ENCODE results near the gene AQP12A.

Gene AQP12A

DNA sequence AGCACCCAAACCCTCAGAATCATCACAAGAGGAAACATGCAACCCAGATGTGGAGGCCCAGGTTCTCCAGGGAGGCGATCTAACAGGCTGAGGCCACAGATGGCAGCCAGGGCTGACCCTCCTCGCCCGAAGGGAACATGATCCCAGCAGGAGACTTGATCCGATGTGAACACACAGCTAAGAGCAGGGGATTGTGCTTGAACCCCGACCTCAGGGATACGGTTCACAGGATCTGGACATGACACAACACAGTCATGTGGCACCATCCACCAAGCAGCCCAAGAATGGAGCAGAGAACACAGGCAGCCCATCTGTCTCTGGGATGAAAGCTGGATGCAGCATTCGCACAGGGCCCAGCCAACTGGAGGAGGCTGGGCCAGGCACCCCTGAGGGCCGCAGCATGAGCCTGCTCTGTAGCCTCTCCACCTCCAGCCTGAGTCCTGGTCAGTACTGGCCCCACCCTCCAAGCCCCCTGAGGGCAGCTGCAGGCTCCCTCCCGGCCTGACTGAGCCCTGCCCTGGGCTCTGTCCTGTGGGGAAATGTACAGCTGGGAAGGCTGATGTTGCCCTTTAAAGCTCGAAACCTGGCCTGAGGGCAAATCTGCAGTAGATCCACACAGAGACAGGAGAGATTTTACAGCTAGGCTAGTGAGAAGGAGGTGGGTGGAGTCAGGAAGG, 39.0 kb downstream of the AQP12A start:
- Histone ChIP-seq H3K4me3 (ENCODE audit: low read depth in 1 of 5, low read length in 5 of 5) (no peak overlapping the region), H3K27ac (ENCODE audit: low read depth, low read length) (no peak overlapping the region)

GRCh38 chr2:240731178-240731545, 39.5 kb downstream of the AQP12A start:
- H3K4me3 ChIP-seq (ENCODE audit: low read depth in 1 of 5, low read length in 5 of 5), result no peak overlapping the region

More for the DNA sequence above, 39.0 kb downstream of the AQP12A start:
- Histone ChIP-seq H3K9ac (ENCODE audit: low read length in 5 of 5) (no peak overlapping the region), H3K9me3 (ENCODE audit: control insufficient read depth in 5 of 5, low read length in 5 of 5) (peaks cover 0 to 2% (median 0%) of the 10 kb centered on the region in 5 donors), H3K4me1 (ENCODE audit: control insufficient read depth in 5 of 5, insufficient read depth in 5 of 5, low read length in 5 of 5) (no peaks in the 10 kb centered on the region), H3K36me3 (ENCODE audit: control insufficient read depth in 5 of 5, insufficient read depth in 5 of 5, low read length in 5 of 5) (no peaks in the 10 kb centered on the region), H3K27me3 (ENCODE audit: control insufficient read depth in 5 of 5, insufficient read depth in 4 of 5, low read length in 5 of 5) (peaks cover 12 to 52% (median 36%) of the 10 kb centered on the region in 5 donors)

GRCh38 chr2:240732184-240732583, 40.5 kb downstream of the AQP12A start:
- Histone ChIP-seq H3K4me1 (ENCODE audit: control insufficient read depth in 5 of 5, insufficient read depth in 5 of 5, low read length in 5 of 5) (no peaks in the 10 kb centered on the region), H3K9me3 (ENCODE audit: control insufficient read depth in 5 of 5, low read length in 5 of 5) (no peaks in the 10 kb centered on the region), H3K4me3 (ENCODE audit: low read depth in 1 of 5, low read length in 5 of 5) (no peak overlapping the region), H3K9ac (ENCODE audit: low read length in 5 of 5) (no peak overlapping the region), H3K27me3 (ENCODE audit: control insufficient read depth in 5 of 5, insufficient read depth in 4 of 5, low read length in 5 of 5) (peaks cover 22 to 63% (median 43%) of the 10 kb centered on the region in 5 donors), H3K36me3 (ENCODE audit: control insufficient read depth in 5 of 5, insufficient read depth in 5 of 5, low read length in 5 of 5) (no peaks in the 10 kb centered on the region), H3K27ac (ENCODE audit: low read depth, low read length) (no peak overlapping the region)

More at GRCh38 chr2:240731178-240731545, 39.5 kb downstream of the AQP12A start:
- Histone ChIP-seq H3K4me1 (ENCODE audit: control insufficient read depth in 5 of 5, insufficient read depth in 5 of 5, low read length in 5 of 5) (no peaks in the 10 kb centered on the region), H3K36me3 (ENCODE audit: control insufficient read depth in 5 of 5, insufficient read depth in 5 of 5, low read length in 5 of 5) (no peaks in the 10 kb centered on the region), H3K9me3 (ENCODE audit: control insufficient read depth in 5 of 5, low read length in 5 of 5) (no peaks in the 10 kb centered on the region), H3K27ac (ENCODE audit: low read depth, low read length) (no peak overlapping the region), H3K27me3 (ENCODE audit: control insufficient read depth in 5 of 5, insufficient read depth in 4 of 5, low read length in 5 of 5) (peaks cover 15 to 55% (median 41%) of the 10 kb centered on the region in 5 donors), H3K9ac (ENCODE audit: low read length in 5 of 5) (no peak overlapping the region)

GRCh38 chr2:240732911-240733622, 41.4 kb downstream of the AQP12A start:
- Histone ChIP-seq H3K36me3 (ENCODE audit: control insufficient read depth in 5 of 5, insufficient read depth in 5 of 5, low read length in 5 of 5) (no peaks in the 10 kb centered on the region), H3K4me1 (ENCODE audit: control insufficient read depth in 5 of 5, insufficient read depth in 5 of 5, low read length in 5 of 5) (no peaks in the 10 kb centered on the region), H3K9ac (ENCODE audit: low read length in 5 of 5) (no peak overlapping the region), H3K27me3 (ENCODE audit: control insufficient read depth in 5 of 5, insufficient read depth in 4 of 5, low read length in 5 of 5) (peaks cover 26 to 70% (median 46%) of the 10 kb centered on the region in 5 donors), H3K27ac (ENCODE audit: low read depth, low read length) (no peak overlapping the region), H3K4me3 (ENCODE audit: low read depth in 1 of 5, low read length in 5 of 5) (no peak overlapping the region), H3K9me3 (ENCODE audit: control insufficient read depth in 5 of 5, low read length in 5 of 5) (no peaks in the 10 kb centered on the region)

DNA sequence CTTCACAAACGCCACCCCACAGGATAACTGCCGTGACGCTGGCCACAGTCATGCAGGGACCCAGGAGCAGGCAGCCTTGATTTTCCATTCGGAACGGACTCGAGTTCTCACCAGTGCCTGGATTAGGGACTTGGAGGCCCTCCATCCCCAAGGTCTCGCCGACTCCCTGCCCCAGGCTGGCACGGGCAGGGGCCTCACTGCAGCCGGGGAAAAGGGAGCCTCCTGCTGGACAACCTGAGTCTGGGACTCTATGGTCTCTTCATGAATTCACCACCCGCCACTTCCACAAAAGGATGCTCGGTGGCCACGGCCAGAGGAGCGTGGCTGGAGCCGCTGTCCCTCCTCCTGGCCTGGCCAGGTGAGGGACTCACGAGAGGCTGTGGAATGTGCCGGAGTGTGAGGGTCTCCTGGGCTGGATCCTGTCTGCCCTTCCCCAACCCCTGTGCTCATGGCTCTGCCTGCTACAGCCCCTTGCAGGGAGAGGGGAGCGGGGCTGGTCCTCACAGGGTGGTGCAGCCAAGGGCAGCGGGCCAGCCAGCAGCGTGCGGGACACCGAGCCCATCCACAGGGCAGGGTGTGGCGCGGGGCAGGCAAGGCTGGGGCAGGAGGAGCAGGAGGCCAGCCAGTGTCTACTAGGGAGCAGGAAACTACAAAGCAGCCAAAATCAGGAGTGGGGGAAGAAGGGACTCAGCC, 42.3 kb downstream of the AQP12A start:
- no peaks in the 10 kb centered on the region for H3K36me3 ChIP-seq (ENCODE audit: control insufficient read depth in 5 of 5, insufficient read depth in 5 of 5, low read length in 5 of 5)
- no peak overlapping the region for H3K9ac ChIP-seq (ENCODE audit: low read length in 5 of 5)
- H3K9me3 ChIP-seq (ENCODE audit: control insufficient read depth in 5 of 5, low read length in 5 of 5), result no peaks in the 10 kb centered on the region
- no peak overlapping the region for H3K4me3 ChIP-seq (ENCODE audit: low read depth in 1 of 5, low read length in 5 of 5)
- H3K27ac ChIP-seq (ENCODE audit: low read depth, low read length), result no peak overlapping the region
- H3K4me1 ChIP-seq (ENCODE audit: control insufficient read depth in 5 of 5, insufficient read depth in 5 of 5, low read length in 5 of 5), result no peaks in the 10 kb centered on the region
- peaks cover 30 to 65% (median 47%) of the 10 kb centered on the region in 5 donors for H3K27me3 ChIP-seq (ENCODE audit: control insufficient read depth in 5 of 5, insufficient read depth in 4 of 5, low read length in 5 of 5)

- no peak overlapping the region for H3K9ac ChIP-seq (ENCODE audit: low read length in 5 of 5)
- no peaks in the 10 kb centered on the region for H3K36me3 ChIP-seq (ENCODE audit: control insufficient read depth in 5 of 5, insufficient read depth in 5 of 5, low read length in 5 of 5)
These were observed 43.1 kb downstream of the AQP12A start for GRCh38 chr2:240734756-240735155.

DNA sequence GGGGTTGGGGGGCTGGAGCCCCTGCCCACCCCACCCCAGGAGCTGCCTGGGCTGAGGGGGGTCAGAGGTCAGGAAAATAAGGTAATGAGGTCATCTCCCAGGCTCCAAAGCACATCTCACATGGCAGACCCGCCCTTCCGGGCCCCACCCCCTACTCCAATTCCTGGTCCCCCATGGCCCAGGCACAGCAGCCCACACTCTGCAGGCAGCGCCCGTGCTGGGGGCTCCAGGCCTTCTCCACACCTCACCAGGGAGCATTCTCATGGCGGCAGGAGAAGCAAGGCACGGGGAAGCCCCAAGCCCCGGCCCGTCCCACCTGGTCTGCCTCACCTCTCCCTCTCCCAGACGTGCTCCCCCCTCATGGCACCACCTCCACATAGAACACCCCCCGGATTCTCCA, 43.8 kb downstream of the AQP12A start:
- peaks cover 23 to 51% (median 32%) of the 10 kb centered on the region in 5 donors for H3K27me3 ChIP-seq (ENCODE audit: control insufficient read depth in 5 of 5, insufficient read depth in 4 of 5, low read length in 5 of 5)

More at GRCh38 chr2:240734756-240735155, 43.1 kb downstream of the AQP12A start:
- Histone ChIP-seq H3K4me3 (ENCODE audit: low read depth in 1 of 5, low read length in 5 of 5) (no peak overlapping the region), H3K27ac (ENCODE audit: low read depth, low read length) (no peak overlapping the region), H3K9me3 (ENCODE audit: control insufficient read depth in 5 of 5, low read length in 5 of 5) (no peaks in the 10 kb centered on the region), H3K27me3 (ENCODE audit: control insufficient read depth in 5 of 5, insufficient read depth in 4 of 5, low read length in 5 of 5) (peaks cover 29 to 57% (median 40%) of the 10 kb centered on the region in 5 donors), H3K4me1 (ENCODE audit: control insufficient read depth in 5 of 5, insufficient read depth in 5 of 5, low read length in 5 of 5) (no peaks in the 10 kb centered on the region)

DNA sequence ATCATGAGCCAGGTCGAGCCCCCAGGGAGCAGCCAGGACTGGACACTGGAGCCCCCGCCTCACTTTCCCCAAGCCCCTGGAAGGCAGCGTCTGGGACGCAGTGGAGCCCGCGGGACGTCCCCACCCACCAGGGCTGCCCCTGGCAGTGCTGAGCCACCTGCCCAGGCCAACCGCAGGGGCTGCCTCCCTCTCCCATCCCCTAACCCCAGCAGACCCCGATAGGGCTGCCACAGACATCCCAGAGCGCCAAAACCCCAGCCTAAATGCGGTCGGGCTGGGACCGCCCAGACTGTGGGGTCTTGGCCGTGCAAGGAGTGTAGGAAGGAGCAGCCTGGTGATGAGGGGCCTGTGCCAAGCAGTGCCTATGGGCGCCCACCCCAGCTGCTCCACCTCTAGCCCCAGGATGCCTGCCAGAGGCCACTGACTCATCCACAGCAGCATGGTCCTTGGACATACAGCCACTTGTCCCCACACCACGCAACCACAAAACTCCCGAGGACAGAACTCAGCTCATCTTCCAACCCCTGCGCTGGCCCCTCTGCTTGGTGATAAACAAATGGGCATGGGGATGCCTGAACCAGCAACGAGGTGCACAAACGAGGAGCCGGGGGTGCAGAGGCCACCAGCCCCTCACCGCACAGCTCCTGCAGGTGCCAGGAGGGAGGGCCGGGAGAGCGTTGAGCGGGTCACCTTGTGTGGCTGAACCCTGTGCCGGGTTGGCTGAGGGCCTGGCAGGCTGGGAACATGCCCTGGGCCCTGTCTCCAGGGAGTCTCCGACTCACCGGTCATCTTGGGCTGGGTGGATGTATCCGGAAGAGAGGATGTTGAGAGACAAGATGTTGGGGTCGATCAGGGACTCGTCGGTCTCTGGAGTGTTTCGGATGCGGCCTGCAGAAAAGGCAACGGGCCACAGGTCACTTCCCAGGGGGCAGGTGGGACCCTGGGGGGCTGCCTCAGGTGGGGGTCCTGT, 44.9 kb downstream of the AQP12A start:
- Histone ChIP-seq H3K27ac (ENCODE audit: low read depth, low read length) (no peak overlapping the region), H3K9ac (ENCODE audit: low read length in 5 of 5) (no peak overlapping the region), H3K4me1 (ENCODE audit: control insufficient read depth in 5 of 5, insufficient read depth in 5 of 5, low read length in 5 of 5) (no peaks in the 10 kb centered on the region), H3K36me3 (ENCODE audit: control insufficient read depth in 5 of 5, insufficient read depth in 5 of 5, low read length in 5 of 5) (no peaks in the 10 kb centered on the region), H3K4me3 (ENCODE audit: low read depth in 1 of 5, low read length in 5 of 5) (no peak overlapping the region), H3K9me3 (ENCODE audit: control insufficient read depth in 5 of 5, low read length in 5 of 5) (no peaks in the 10 kb centered on the region), H3K27me3 (ENCODE audit: control insufficient read depth in 5 of 5, insufficient read depth in 4 of 5, low read length in 5 of 5) (peaks cover 12 to 51% (median 30%) of the 10 kb centered on the region in 5 donors)

More for the DNA sequence above, 43.8 kb downstream of the AQP12A start:
- Histone ChIP-seq H3K36me3 (ENCODE audit: control insufficient read depth in 5 of 5, insufficient read depth in 5 of 5, low read length in 5 of 5) (no peaks in the 10 kb centered on the region), H3K4me3 (ENCODE audit: low read depth in 1 of 5, low read length in 5 of 5) (no peak overlapping the region), H3K9me3 (ENCODE audit: control insufficient read depth in 5 of 5, low read length in 5 of 5) (no peaks in the 10 kb centered on the region), H3K9ac (ENCODE audit: low read length in 5 of 5) (no peak overlapping the region), H3K27ac (ENCODE audit: low read depth, low read length) (no peak overlapping the region), H3K4me1 (ENCODE audit: control insufficient read depth in 5 of 5, insufficient read depth in 5 of 5, low read length in 5 of 5) (no peaks in the 10 kb centered on the region)

- peaks cover 16 to 52% (median 28%) of the 10 kb centered on the region in 5 donors for H3K27me3 ChIP-seq (ENCODE audit: control insufficient read depth in 5 of 5, insufficient read depth in 4 of 5, low read length in 5 of 5)
These were observed 45.8 kb downstream of the AQP12A start for GRCh38 chr2:240737512-240737911.

More at GRCh38 chr2:240737512-240737911, 45.8 kb downstream of the AQP12A start:
- Histone ChIP-seq H3K9ac (ENCODE audit: low read length in 5 of 5) (no peak overlapping the region), H3K36me3 (ENCODE audit: control insufficient read depth in 5 of 5, insufficient read depth in 5 of 5, low read length in 5 of 5) (no peaks in the 10 kb centered on the region), H3K4me3 (ENCODE audit: low read depth in 1 of 5, low read length in 5 of 5) (no peak overlapping the region), H3K4me1 (ENCODE audit: control insufficient read depth in 5 of 5, insufficient read depth in 5 of 5, low read length in 5 of 5) (no peaks in the 10 kb centered on the region), H3K27ac (ENCODE audit: low read depth, low read length) (no peak overlapping the region), H3K9me3 (ENCODE audit: control insufficient read depth in 5 of 5, low read length in 5 of 5) (no peaks in the 10 kb centered on the region)
